AG08396 (cell line): Measurements from ENCODE around the gene RBM43.

Source experiments
- DNase-seq: peaks from one replicate; pipeline ENCODE4 v3.0.0; 2012; ENCODE audit warnings: low spot score, mixed read lengths

RBM43 gene

DNA sequence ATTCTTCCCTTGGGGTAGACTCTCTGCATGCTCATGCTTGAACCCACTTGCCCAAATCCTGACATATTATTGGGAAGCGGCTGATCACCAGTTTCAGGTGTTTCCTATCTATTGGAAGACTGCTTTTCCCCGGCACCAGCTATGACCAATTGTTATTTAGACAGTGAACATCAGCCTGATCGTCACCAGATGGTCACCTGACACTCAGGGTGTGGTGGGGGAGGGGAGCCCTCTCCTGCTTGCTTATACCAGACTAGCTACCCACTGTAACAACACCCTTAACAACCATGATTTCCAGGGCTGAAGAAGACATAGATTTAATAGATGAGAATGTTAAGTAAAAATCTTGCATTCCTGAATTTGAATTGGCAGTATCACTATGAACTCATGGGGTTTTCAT lies 44.3 kb downstream of the RBM43 start:
- DNase-seq, result no peak

DNA sequence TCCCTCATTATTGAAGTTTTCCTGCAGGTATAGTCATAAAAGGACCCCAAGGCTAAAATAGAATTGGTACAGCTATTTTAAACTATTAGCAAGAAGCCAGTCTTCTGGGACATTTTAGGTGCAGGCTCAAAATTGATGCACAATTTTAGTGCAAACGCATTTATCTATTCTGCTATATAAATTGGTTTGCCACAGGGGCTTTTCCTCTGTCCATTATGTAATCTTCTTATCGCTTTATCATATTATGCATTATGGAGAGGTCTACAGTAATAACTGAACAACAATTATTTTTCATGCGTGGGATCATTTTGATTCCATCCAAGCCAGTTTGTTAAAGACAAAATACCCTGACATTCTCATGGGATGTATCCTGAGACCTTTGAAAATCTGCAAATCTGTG lies 54.6 kb downstream of the RBM43 start:
- DNase-seq, result no peak

DNA sequence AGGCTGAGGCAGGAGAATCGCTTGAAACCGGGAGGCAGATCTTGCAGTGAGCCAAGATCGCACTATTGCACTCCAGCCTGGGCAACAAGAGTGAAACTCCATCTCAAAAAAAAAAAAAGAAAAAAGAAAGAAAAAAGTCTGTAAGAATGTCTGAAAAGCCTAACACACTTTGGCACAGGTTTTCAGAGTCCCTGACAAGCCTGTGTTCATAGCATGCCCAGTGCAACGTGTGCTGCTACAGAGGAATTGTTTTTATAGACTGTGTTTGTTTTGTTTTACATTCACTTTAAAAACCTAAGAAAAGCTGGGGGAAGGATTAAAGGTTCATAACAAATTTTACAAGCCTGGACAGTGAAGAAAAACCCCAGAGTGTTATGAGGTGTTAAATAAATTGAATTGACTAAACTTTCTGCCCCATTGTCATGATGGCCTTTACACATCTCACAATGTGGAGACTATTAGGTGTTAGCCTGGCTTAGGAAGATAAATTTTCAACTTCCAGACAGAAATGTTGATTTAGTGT lies 55.2 kb downstream of the RBM43 start:
- DNase-seq, result no peak

DNA sequence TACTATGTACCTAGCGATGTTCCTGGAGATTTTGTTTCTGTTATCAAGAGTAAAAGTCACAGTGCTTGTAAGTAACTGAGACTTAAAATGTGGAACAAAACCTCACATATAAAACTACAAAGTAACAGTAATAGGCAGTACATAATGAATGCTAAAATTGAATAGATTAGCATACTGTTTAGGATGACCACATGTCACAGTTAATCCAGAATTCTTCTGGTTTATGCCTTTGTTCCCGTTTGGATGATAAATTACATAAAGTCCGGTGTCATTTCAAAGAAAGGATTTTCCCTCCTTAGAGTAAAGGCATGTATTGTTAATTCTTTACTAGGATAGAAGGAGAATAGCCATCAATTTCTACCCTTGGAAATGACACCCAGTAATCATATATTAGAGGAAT lies 56.1 kb downstream of the RBM43 start:
- no peak for DNase-seq

DNA sequence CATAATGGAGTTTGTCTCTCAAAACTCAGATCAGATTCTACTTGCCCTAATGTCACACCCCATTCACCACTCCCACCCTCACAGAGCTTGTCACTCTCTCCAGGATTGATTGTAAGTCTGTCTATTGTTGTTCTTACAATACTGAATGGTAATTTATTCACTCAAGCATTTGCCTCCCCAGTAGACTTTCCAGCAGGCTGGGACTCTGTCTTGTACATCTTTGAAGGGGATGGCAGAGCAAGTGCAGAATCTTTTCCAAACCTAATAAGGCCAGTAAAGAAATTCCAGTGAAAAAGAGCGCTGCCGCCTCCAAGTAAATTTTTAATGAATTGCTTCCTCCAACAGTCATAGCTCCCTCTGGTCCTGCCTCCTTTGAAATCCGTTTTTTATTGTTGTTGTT lies 56.9 kb downstream of the RBM43 start:
- DNase-seq, result no peak

DNA sequence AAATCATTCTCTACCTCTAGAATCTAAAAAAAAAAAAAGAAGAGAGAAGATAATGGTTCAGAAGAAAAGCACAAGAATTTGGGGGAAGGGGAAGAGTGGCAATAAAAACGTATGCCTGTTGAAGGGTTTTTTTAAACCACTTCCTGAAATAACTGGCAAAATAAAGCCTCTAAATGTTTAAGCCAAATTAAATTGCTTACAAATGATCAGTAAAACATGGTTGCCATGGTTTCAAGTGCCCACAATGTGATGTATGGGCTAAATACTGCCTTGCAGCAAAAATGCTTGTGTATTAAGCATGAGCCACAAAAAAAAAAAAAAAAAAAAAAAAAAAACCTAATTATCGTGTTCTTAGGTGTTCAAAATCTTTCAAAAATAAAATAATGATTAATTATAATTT lies 60.8 kb downstream of the RBM43 start:
- DNase-seq, result no peak

DNA sequence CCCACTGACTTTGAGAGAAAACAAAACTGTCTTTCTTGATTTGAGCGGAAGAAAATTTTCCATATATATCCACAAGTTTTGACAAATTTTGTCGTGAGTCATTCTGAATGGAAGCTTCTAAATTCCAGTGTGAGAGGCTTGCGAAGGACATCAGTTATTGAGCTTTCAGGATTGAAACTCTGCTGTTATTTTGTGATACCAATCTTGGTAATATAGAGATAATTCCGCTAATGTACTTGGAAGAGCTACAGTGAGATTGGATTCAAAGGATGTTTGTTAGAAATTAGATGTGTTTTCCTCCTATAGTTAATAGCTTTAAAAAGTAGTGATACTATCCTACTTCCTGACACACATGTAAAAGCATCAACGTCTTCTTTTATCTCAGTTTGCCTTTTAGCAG lies 61.4 kb downstream of the RBM43 start:
- no peak for DNase-seq

DNA sequence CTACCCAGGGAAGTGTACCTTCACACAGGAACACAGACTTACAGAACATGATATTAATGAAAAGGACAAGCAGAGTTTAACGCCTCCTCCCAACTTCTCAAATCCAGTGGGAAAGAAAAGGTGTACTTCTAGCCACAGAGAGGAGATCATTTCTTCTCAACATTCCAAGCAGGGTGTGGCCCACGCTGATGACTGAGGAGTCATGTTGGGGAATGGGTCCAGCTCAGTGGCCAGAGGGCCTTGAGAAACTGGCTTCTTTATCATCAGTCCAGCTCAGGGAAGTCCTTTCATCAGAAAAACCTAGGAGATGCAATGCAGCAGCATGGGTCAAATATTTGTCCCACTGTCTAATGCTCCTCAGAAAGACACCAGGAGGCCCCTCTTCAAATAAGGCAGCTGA lies 63.0 kb downstream of the RBM43 start:
- DNase-seq, result no peak
